Measurements from ENCODE around the gene CBX7. TPM values are rescaled to one million over a fixed set of nuclear protein-coding genes. Genes with fewer than 3 reads are reported as not detected.
A peak's percentile ranks its signal among the peaks of the same experiment; 100 is the strongest.

The CBX7 gene
- total and polyA plus RNA-seq, 10 donors: 20.2 to 99.4 (median 60.3) TPM

DNA sequence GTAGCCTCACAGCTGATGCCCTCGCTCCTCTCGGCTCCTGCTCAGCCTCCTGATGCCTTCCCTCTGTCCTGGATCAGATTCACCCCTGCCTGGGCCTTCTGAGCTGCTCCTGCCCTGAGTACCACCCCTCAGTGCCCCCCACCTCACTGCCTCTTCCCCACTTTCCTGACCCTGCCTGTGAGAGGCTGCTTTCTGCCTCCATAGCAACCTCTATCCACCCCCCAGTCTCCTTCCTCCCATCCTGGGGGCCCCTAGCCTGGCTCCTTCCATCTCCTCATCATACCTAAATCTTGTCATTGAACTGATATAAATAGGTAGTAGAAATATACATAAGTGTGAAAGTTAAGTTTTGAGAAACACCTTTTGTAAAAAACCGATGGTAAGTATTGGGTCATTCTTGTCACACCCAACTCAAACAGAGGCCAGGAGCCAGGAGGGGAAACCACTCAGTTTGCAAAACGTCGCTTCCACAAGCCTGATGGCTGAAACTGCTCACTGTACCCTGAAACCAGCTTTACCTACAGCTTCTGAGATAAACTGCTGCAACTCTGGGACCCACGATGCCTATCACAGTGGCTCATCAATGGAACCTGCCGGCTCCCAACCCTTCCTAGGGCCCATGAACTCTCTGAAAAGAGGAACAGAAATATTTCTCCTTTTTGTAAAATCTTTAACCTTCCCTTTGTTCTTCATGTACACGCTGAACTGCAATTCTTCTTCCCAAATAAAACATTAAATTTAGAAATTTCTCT is 60.2 kb downstream of the CBX7 start:
- 43 to 54% (median 51%) methylated on average over 8 of the region's 8 CpGs for WGBS, 5 donors
- Histone ChIP-seq H3K27me3 (replicated peaks in 1 of 7) (no peaks in the 10 kb centered on the region), H3K4me3 (peak overlapping the region in 1 of 8 donors; percentile 56), H3K9me3 (no peaks in the 10 kb centered on the region), H3K27ac (peak overlapping the region; percentile 2 to 92 (median 78)), H3K36me3 (peaks cover 0 to 6% (median under 1%) of the 10 kb centered on the region in 6 donors), H3K4me1 (peaks cover 23 to 97% (median 77%) of the 10 kb centered on the region in 6 donors)
- DNase-seq: peak; percentile 66
- TF ChIP-seq POLR2AphosphoS5 (IDR thresholded peaks at IDR 0.05) (no peak), POLR2A (IDR thresholded peaks at IDR 0.05) (no peak)
- TF ChIP-seq, protein P1, sequence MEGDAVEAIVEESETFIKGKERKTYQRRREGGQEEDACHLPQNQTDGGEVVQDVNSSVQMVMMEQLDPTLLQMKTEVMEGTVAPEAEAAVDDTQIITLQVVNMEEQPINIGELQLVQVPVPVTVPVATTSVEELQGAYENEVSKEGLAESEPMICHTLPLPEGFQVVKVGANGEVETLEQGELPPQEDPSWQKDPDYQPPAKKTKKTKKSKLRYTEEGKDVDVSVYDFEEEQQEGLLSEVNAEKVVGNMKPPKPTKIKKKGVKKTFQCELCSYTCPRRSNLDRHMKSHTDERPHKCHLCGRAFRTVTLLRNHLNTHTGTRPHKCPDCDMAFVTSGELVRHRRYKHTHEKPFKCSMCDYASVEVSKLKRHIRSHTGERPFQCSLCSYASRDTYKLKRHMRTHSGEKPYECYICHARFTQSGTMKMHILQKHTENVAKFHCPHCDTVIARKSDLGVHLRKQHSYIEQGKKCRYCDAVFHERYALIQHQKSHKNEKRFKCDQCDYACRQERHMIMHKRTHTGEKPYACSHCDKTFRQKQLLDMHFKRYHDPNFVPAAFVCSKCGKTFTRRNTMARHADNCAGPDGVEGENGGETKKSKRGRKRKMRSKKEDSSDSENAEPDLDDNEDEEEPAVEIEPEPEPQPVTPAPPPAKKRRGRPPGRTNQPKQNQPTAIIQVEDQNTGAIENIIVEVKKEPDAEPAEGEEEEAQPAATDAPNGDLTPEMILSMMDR (IDR thresholded peaks at IDR 0.05 in 8 of 11, conservative IDR thresholded peaks at IDR 0.05 in 3 of 11): no peak
- intact Hi-C loops (cut with DNase I; ENCODE audit: low total_unique reads): no loop called here

DNA sequence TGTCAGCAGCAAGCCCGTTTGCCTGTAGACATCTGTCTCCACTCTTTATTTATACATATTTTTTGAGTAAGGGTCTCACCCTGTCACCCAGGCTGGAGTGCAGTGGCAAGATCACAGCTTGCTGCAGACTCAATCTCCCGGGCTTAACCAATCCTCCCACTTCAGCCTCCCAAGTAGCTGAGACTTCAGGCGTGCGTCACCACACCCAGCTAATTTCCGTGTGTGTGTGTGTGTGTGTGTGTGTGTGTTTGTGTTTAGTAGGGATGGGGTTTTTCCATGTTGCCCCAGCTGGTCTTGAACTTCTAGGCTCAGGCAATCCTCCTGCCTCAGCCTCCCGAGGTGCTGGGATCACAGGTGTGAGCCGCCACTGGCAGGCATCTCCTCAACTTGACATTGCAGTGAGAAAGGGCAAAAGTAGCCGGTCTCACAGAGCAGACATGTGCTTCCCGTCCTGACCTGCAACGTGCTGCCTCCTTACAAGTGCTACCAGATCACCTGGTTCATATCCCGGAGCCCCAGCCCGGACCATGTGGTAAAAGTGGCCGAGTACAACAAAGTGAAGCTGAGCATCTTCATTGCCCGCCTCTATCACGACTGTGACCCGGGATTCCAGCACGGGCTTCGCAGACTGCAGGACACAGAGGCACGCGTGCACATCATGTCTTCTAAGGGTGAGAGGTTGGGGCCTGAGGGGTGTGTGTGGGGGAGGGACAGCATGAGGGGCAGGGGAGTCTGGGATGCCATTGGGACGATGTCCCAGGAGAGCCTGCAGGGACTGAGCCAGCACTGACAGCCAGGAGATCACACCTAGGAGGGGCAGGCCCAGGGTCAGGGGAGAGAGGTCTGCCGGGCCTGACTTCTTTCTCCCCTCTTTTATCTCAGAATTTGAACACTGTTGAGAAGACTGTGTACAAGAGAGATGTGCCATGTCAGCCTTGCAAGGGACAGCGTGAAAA is 61.1 kb downstream of the CBX7 start:
- H3K4me1 ChIP-seq: peaks cover 14 to 93% (median 69%) of the 10 kb centered on the region in 6 donors
- DNase-seq: peak; percentile 74
- H3K27me3 ChIP-seq (replicated peaks in 1 of 7): no peaks in the 10 kb centered on the region
- TF ChIP-seq, protein P1 (IDR thresholded peaks at IDR 0.05 in 8 of 11, conservative IDR thresholded peaks at IDR 0.05 in 3 of 11): no peak
- TF ChIP-seq POLR2AphosphoS5 (IDR thresholded peaks at IDR 0.05): no peak
- H3K36me3 ChIP-seq: peaks cover 0 to 14% (median 2%) of the 10 kb centered on the region in 6 donors
- no peaks in the 10 kb centered on the region for H3K9me3 ChIP-seq
- peak overlapping the region; percentile 64 to 92 (median 79) for H3K27ac ChIP-seq
- H3K4me3 ChIP-seq: peak overlapping the region in 1 of 8 donors; percentile 56
- WGBS, 5 donors: 81 to 85% (median 83%) methylated on average over 22 to 23 of the region's 23 CpGs
- intact Hi-C loops (cut with DNase I; ENCODE audit: low total_unique reads): no loop called here

DNA sequence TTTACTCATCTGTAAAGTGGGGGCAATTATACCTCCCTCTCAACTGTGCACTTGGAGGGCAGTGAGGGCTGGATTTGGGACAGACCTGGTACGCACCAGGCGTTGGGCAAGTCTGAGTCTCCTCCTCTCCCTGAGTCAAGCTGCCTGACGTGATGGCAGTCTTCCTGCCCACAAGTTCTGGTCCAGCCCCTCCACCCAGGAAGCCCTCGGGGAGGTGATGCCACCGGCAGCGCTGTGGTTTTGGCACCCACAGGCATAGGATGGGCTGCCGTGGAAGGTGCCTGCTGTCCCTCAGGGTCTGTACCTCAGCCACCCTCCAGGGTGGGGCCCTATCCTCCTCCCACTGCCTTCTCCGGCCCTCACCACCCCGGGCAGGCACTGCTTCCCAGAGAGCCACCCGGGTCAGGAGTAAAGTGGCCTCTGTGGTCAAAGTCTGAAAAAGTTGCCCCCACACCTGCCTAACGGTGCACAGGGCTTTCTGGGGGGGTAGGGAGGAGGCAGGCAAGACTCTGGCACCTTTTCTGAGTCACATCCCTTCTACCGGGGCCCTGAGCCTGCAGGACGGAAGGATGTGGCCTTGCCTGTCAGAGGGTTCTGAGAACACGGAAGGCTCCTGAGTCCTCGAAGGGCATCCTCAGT is 61.9 kb downstream of the CBX7 start:
- intact Hi-C loops (cut with DNase I; ENCODE audit: low total_unique reads): no loop called here
- DNase-seq: peak; percentile 94
- no peak for TF ChIP-seq POLR2A (IDR thresholded peaks at IDR 0.05)
- peak; percentile 84 to 87 (median 86) for TF ChIP-seq POLR2AphosphoS5 (IDR thresholded peaks at IDR 0.05)
- Histone ChIP-seq H3K36me3 (peaks cover 0 to 21% (median 4%) of the 10 kb centered on the region in 6 donors), H3K4me1 (peaks cover 9 to 92% (median 60%) of the 10 kb centered on the region in 6 donors), H3K9me3 (no peaks in the 10 kb centered on the region), H3K27ac (peak overlapping the region; percentile 63 to 92 (median 79)), H3K27me3 (replicated peaks in 1 of 7) (no peaks in the 10 kb centered on the region), H3K4me3 (peak overlapping the region in 2 of 8 donors; percentile 9 to 56)
- 27 to 56% (median 32%) methylated on average over 7 to 15 of the region's 15 CpGs for WGBS, 5 donors

DNA sequence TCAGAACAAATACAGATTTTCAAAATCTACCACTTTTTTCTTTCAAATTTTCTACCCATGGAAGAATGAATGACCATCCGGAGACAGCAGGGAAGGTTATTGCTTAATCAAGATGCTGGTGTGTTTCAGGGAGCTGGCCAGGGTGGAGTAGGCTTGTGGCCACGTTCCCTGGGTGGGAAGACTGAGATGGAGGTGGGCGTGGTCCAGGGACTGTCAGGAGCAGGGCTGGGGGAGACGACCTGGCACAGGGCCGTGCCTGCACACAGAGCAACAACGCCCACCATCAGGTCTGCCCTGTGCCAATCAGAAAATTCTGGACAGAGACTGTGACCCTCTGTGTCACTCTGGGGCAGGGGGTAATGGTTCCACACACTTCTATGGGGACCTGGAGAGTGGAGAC is 62.6 kb downstream of the CBX7 start:
- WGBS, 5 donors: 74 to 90% (median 79%) methylated on average over 6 of the region's 6 CpGs

More for the DNA sequence above, 62.6 kb downstream of the CBX7 start:
- peaks cover 0 to 25% (median 4%) of the 10 kb centered on the region in 6 donors for H3K36me3 ChIP-seq
- no peaks in the 10 kb centered on the region for H3K27me3 ChIP-seq (replicated peaks in 1 of 7)
- peak overlapping the region in 1 of 8 donors; percentile 56 for H3K4me3 ChIP-seq
- peaks cover 9 to 86% (median 54%) of the 10 kb centered on the region in 6 donors for H3K4me1 ChIP-seq
- H3K27ac ChIP-seq: peak overlapping the region; percentile 63 to 92 (median 79)
- no peaks in the 10 kb centered on the region for H3K9me3 ChIP-seq
- intact Hi-C loops (cut with DNase I; ENCODE audit: low total_unique reads): no loop called here
- DNase-seq: no peak
- TF ChIP-seq POLR2A (IDR thresholded peaks at IDR 0.05): no peak
- no peak for TF ChIP-seq POLR2AphosphoS5 (IDR thresholded peaks at IDR 0.05)
- TF ChIP-seq, protein P1 (IDR thresholded peaks at IDR 0.05 in 8 of 11, conservative IDR thresholded peaks at IDR 0.05 in 3 of 11): no peak

Data from spleen (tissue), 11 donors.